GM13976 (cell line): Measurements from ENCODE around the gene MEIS2.

Experiments
- DNase-seq: peaks from one replicate; pipeline ENCODE4 v3.0.0; 2012; ENCODE audit warnings: low spot score
- CTCF ChIP-seq: IDR thresholded peaks from 2 replicates; pipeline ENCODE4 v1.5.1; 2012; ENCODE audit warnings: borderline replicate concordance, mild to moderate bottlenecking; ENCODE audit not compliant: insufficient read depth; ENCODE audit errors: extremely low read depth, missing control alignments, control extremely low read depth
- in situ Hi-C: fragments of 300-500 bp; cut with MboI; formaldehyde crosslinking; loops from one replicate; pipeline ENCODE4 v1.12.0; 2022; ENCODE audit warnings: low sequenced_read_pairs, mixed read lengths, inconsistent platforms; ENCODE audit not compliant: unreplicated experiment

The MEIS2 gene

DNA sequence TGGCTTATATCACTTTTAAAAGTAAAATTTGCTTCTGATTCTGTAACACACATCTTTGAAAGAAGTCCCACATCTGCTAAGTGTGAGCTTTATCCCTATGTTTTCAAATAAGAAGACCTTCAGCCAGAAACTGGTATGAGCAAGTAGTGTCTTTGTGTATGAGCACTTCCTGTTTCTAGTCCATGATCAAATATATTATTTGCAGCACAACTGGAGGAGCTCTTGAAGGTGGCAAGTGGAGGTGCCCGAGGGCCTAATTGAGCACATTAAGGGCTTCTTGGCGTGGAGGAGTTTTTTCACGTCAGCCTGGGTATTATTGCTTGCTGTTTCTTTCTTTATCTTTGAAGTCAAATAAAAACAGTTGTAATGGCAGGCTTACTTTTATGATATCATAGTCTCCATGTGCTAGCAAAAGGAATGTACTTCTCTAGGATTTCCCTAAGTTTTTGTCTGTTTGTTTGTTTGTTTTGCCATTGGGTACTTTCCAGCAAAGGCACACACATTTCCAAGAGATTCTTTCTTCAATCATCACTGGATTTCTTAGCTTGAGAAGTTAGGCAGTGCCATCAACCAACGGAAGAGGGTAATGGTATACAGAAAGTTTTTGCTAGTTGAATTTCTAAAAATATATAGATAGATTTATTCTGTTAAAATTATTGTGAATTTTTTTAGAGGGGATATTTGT is 68.1 kb downstream of the MEIS2 start:
- DNase-seq: no peak
- TF ChIP-seq CTCF: no peak
- in situ Hi-C loops: no loop called here

DNA sequence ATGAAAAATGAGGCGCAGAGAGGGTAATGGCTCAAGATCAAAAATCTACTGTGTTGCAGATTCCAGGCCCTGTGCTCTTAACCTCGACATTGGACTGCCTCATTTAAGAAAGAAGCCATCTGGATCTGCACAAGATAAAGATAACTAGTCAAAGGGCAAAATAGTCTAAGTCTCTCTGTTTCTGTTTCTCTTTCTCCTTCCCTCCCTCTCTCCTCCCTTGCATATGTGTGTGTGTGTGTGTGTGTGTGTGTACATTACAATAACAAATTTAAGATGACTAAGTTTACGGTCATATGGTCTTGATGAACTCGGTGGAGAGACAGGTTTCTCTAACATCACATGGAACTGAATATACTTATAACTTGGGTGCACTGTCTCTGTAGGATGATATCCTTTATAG is 69.2 kb downstream of the MEIS2 start:
- no peak for TF ChIP-seq CTCF
- in situ Hi-C loops: no loop called here
- no peak for DNase-seq

- DNase-seq: no peak
- in situ Hi-C loops: no loop called here
- no peak for TF ChIP-seq CTCF
Observed at GRCh38 chr15:37028625-37029296, 71.6 kb downstream of the MEIS2 start.

- DNase-seq: no peak
- in situ Hi-C loops: no loop called here
- TF ChIP-seq CTCF: no peak
Observed at GRCh38 chr15:37020852-37021251, 79.5 kb downstream of the MEIS2 start.

- no peak for TF ChIP-seq CTCF
- DNase-seq: no peak
- in situ Hi-C loops: no loop called here
Observed at GRCh38 chr15:37019479-37020433, 80.6 kb downstream of the MEIS2 start.

GRCh38 chr15:37017031-37017625 is 83.2 kb downstream of the MEIS2 start:
- in situ Hi-C loops: no loop called here
- TF ChIP-seq CTCF: no peak
- no peak for DNase-seq
